Hair follicle dermal papilla cell (primary cell): Measurements from ENCODE around the gene ARID2. TPM values are rescaled to one million over a fixed set of nuclear protein-coding genes. Genes with fewer than 3 reads are reported as not detected.

Source experiments
- small RNA-seq: library from RNA; depleted of rRNA; stranded (forward); fragments of <200 nt; gene quantifications from one replicate; pipeline ENCODE3, GENCODE V24; 2012
- total RNA-seq: library from RNA; depleted of rRNA; stranded (reverse); fragments of >200 nt; gene quantifications from 2 replicates; pipeline ENCODE4 v1.2.3, GENCODE V29; 2012

ARID2 gene, protein sequence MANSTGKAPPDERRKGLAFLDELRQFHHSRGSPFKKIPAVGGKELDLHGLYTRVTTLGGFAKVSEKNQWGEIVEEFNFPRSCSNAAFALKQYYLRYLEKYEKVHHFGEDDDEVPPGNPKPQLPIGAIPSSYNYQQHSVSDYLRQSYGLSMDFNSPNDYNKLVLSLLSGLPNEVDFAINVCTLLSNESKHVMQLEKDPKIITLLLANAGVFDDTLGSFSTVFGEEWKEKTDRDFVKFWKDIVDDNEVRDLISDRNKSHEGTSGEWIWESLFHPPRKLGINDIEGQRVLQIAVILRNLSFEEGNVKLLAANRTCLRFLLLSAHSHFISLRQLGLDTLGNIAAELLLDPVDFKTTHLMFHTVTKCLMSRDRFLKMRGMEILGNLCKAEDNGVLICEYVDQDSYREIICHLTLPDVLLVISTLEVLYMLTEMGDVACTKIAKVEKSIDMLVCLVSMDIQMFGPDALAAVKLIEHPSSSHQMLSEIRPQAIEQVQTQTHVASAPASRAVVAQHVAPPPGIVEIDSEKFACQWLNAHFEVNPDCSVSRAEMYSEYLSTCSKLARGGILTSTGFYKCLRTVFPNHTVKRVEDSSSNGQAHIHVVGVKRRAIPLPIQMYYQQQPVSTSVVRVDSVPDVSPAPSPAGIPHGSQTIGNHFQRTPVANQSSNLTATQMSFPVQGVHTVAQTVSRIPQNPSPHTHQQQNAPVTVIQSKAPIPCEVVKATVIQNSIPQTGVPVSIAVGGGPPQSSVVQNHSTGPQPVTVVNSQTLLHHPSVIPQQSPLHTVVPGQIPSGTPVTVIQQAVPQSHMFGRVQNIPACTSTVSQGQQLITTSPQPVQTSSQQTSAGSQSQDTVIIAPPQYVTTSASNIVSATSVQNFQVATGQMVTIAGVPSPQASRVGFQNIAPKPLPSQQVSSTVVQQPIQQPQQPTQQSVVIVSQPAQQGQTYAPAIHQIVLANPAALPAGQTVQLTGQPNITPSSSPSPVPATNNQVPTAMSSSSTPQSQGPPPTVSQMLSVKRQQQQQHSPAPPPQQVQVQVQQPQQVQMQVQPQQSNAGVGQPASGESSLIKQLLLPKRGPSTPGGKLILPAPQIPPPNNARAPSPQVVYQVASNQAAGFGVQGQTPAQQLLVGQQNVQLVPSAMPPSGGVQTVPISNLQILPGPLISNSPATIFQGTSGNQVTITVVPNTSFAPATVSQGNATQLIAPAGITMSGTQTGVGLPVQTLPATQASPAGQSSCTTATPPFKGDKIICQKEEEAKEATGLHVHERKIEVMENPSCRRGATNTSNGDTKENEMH (N-terminal part only)
- 20.4 and 31.0 TPM in 2 replicates for total RNA-seq

DNA sequence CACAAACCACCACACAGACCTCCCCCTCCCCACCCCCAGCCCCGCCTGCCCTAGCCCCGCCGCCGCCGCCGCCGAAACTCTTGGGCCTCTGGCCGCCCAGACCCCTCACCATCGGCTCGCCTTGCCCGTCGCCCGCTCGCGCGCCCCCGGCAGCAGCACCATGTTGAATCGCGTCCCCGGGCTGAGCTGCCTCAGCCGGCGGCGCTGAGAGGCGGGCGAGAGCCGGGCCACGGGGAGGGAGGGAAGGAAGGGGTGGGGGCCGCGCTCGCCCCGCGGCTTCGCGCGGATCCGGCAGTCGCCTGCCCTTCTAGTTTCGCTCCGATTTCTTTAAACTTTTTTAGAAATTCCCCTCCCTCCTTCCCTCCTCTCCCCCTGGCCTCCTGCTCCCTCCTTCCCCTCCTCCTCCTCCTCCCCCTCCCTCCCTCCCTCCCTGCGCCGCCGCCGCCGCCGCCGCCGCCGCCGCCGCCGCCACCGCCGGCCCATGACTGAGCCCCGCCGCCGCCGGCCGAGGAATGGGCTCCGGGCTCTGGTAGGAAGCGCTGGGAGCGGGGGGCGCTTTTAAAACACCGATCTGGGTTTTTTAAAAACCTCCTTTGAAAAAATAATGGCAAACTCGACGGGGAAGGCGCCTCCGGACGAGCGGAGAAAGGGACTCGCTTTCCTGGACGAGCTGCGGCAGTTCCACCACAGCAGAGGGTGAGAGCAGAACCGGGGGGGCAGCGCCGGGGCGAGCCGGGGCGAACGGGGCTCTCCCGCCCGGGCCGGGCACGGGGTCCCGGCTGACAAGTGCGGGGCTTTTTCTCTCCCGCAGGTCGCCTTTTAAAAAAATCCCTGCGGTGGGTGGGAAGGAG, at the start of gene ARID2:
Gene ARID2, plus strand, starts transcription at position 474 of the 851 bp plus-strand sequence. Its CDS starts 131 bp downstream, at position 605.

Small RNAs within 50 kb of the gene (small RNA-seq; reads per million reads assigned to genes)
- gene RN7SL246P: not detected
